Liver (tissue), 9 donors: ENCODE results near the gene CBR4. TPM values are rescaled to one million over a fixed set of nuclear protein-coding genes. Genes with fewer than 3 reads are reported as not detected.
"Not testable (repeated sequence)": the region's sequence is repeated elsewhere in the genome, so short reads cannot be mapped to it uniquely, and the experiment has no call there.

ENCODE experiments used
- DNase-seq: peaks from one replicate; pipeline ENCODE4 v3.0.0-alpha.2; 2017; ENCODE audit warnings: low spot score
- H3K27ac ChIP-seq, 2 donors: one replicate each; pipeline ENCODE4 v1.7.0; 2013; ENCODE audit warnings: inconsistent platforms in 2 of 2, low read length in 2 of 2, control low read depth in 1 of 2, low read depth in 1 of 2, mild to moderate bottlenecking in 1 of 2
- H3K27me3 ChIP-seq, 4 donors: one replicate each; pipeline versions ENCODE4 v1.6.1 to v1.7.0; 2013; ENCODE audit warnings: low read length in 3 of 4, inconsistent platforms in 1 of 4, mild to moderate bottlenecking in 1 of 4, moderate library complexity in 1 of 4; ENCODE audit not compliant: control insufficient read depth in 4 of 4, insufficient read depth in 4 of 4
- H3K36me3 ChIP-seq, 4 donors: one replicate each; pipeline versions ENCODE4 v1.6.1 to v1.7.0; 2013; ENCODE audit warnings: low read length in 3 of 4, mild to moderate bottlenecking in 3 of 4, low read depth in 1 of 4, moderate library complexity in 1 of 4; ENCODE audit not compliant: control insufficient read depth in 4 of 4, insufficient read depth in 3 of 4
- H3K4me1 ChIP-seq, 4 donors: one replicate each; pipeline versions ENCODE4 v1.6.1 to v1.7.0; 2013; ENCODE audit warnings: low read length in 3 of 4, mild to moderate bottlenecking in 3 of 4, moderate library complexity in 1 of 4; ENCODE audit not compliant: control insufficient read depth in 4 of 4, insufficient read depth in 4 of 4
- H3K4me3 ChIP-seq, 3 donors: one replicate each; pipeline versions ENCODE4 v1.6.1 to v1.7.0; 2013; ENCODE audit warnings: low read length in 3 of 3, control low read depth in 1 of 3, low read depth in 1 of 3, mild to moderate bottlenecking in 1 of 3
- H3K9ac ChIP-seq, 2 donors: one replicate each; pipeline ENCODE4 v1.7.0; 2013; ENCODE audit warnings: low read length in 2 of 2, mild to moderate bottlenecking in 2 of 2, moderate library complexity in 2 of 2, control low read depth in 1 of 2, low read depth in 1 of 2
- H3K9me3 ChIP-seq, 4 donors: one replicate each; pipeline versions ENCODE4 v1.6.1 to v1.7.0; 2013; ENCODE audit warnings: low read length in 3 of 4; ENCODE audit not compliant: control insufficient read depth in 4 of 4
- EGR1 ChIP-seq, 2 donors: IDR thresholded peaks; 2 replicates each; pipeline ENCODE4 v1.6.1; 2016 to 2018; ENCODE audit warnings: antibody characterized with exemption in 2 of 2, low read depth in 2 of 2
- FOXA1 ChIP-seq: IDR thresholded peaks from 2 replicates; pipeline ENCODE4 v1.6.1; 2016; ENCODE audit warnings: antibody characterized with exemption
- FOXA2 ChIP-seq: IDR thresholded peaks from 2 replicates; pipeline ENCODE4 v1.6.1; 2016; ENCODE audit warnings: antibody characterized with exemption
- GABPA ChIP-seq, 2 donors: IDR thresholded peaks in 1 of 2; conservative IDR thresholded peaks in 1 of 2; 2 replicates each; pipeline ENCODE4 v1.6.1; 2016; ENCODE audit warnings: antibody characterized with exemption in 2 of 2, mild to moderate bottlenecking in 1 of 2, moderate library complexity in 1 of 2
- HNF4A ChIP-seq, 2 donors: conservative IDR thresholded peaks; 2 replicates each; pipeline ENCODE4 v1.6.1; 2016; ENCODE audit warnings: antibody characterized with exemption in 2 of 2, mild to moderate bottlenecking in 2 of 2
- HNF4G ChIP-seq: IDR thresholded peaks from 2 replicates; pipeline ENCODE4 v1.6.1; 2016; ENCODE audit warnings: antibody characterized with exemption
- JUND ChIP-seq, 2 donors: IDR thresholded peaks; 2 replicates each; pipeline ENCODE4 v1.6.1; 2016; ENCODE audit warnings: antibody characterized with exemption in 2 of 2
- NR2F2 ChIP-seq: IDR thresholded peaks from 2 replicates; pipeline ENCODE4 v1.6.1; 2016; ENCODE audit warnings: antibody characterized with exemption
- RAD21 ChIP-seq, 2 donors: IDR thresholded peaks; 2 replicates each; pipeline ENCODE4 v1.6.1; 2016; ENCODE audit warnings: antibody characterized with exemption in 2 of 2, mild to moderate bottlenecking in 2 of 2
- RXRA ChIP-seq, 2 donors: IDR thresholded peaks; 2 replicates each; pipeline ENCODE4 v1.6.1; 2017 to 2018; ENCODE audit warnings: antibody characterized with exemption in 2 of 2, mild to moderate bottlenecking in 1 of 2
- SP1 ChIP-seq: IDR thresholded peaks from 2 replicates; pipeline ENCODE4 v1.6.1; 2018; ENCODE audit warnings: antibody characterized with exemption, mild to moderate bottlenecking
- TAF1 ChIP-seq: conservative IDR thresholded peaks from 2 replicates; pipeline ENCODE4 v1.6.1; 2016; ENCODE audit warnings: antibody characterized with exemption, mild to moderate bottlenecking
- YY1 ChIP-seq: IDR thresholded peaks from 2 replicates; pipeline ENCODE4 v1.6.1; 2016; ENCODE audit warnings: antibody characterized with exemption, mild to moderate bottlenecking
- WGBS: extraction: QIAGEN DNeasy Blood & Tissue Kit; methylation state at CpG from one replicate; pipeline ENCODE4 v1.1.7; 2013; 5-methylcytosine and 5-hydroxymethylcytosine counted together
- polyA plus RNA-seq, 2 donors: library from polyadenylated mRNA; stranded (reverse) in 1 of 2; unstranded in 1 of 2; fragments of 200-250 nt in 1 of 2; fragments of >200 nt in 1 of 2; fragmentation: Nextera tagmentation in 1 of 2; extraction: Ambion mirVana in 1 of 2; gene quantifications; one replicate each; pipeline versions ENCODE4 v1.2.1 to v1.2.3, GENCODE V29; 2013 to 2015
- total RNA-seq, 2 donors: library from RNA; depleted of rRNA; stranded (reverse); fragments of >200 nt; gene quantifications; one replicate each; pipeline ENCODE4 v1.2.3, GENCODE V29; 2014
- TF ChIP-seq, protein P1 (sequence below): IDR thresholded peaks from 2 replicates; pipeline ENCODE4 v1.6.1; 2016; ENCODE audit warnings: antibody characterized with exemption, mild to moderate bottlenecking
- TF ChIP-seq, protein P2 (sequence below): IDR thresholded peaks from 2 replicates; pipeline ENCODE4 v1.6.1; 2016; ENCODE audit warnings: antibody characterized with exemption
- TF ChIP-seq, protein P3 (sequence below): IDR thresholded peaks from 2 replicates; pipeline ENCODE4 v1.6.1; 2016; ENCODE audit warnings: antibody characterized with exemption
- TF ChIP-seq, protein P4 (sequence below): fragments of 150-350 bp; IDR thresholded peaks from 2 replicates; pipeline ENCODE4 v1.5.1; 2017; ENCODE audit warnings: improper control_type of control experiment, low read depth, low read length; ENCODE audit not compliant: missing input control
- TF ChIP-seq, protein P5 (sequence below): IDR thresholded peaks from 2 replicates; pipeline ENCODE4 v1.6.1; 2016; ENCODE audit warnings: antibody characterized with exemption
- donor health status: healthy.
- donor health status: healthy.
- donor health status: healthy.
- donor health status: healthy.
- donor health status: healthy.

CBR4 gene
- total and polyA plus RNA-seq, 4 donors = 9.4 to 32.8 (median 22.6) TPM

DNA sequence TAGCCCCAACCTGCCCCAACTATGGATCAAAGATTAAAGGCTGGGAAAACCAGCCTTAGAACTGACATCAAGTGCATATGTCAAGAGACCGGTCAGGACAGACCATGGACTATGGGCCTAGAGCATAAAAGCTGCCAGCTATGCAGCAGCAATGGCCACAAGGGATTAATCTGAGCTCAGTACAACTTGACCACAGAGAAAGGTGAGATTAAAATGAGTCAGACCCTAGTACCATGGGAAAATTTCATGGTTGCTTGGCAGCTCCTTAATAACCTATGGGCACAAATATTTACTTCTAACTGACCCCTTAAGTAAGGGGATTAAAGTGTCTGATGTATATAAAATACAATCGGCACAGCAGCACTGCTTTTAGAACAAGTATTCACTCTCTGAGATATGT, 54.4 kb downstream of the CBR4 start:
- Histone ChIP-seq H3K36me3 (no peaks in the 10 kb centered on the region), H3K4me3 (no peak overlapping the region), H3K27ac (no peak overlapping the region), H3K4me1 (no peaks in the 10 kb centered on the region), H3K9ac (no peak overlapping the region), H3K9me3 (no peaks in the 10 kb centered on the region), H3K27me3 (no peaks in the 10 kb centered on the region)
- DNase-seq = no peak
- TF ChIP-seq, protein P1, sequence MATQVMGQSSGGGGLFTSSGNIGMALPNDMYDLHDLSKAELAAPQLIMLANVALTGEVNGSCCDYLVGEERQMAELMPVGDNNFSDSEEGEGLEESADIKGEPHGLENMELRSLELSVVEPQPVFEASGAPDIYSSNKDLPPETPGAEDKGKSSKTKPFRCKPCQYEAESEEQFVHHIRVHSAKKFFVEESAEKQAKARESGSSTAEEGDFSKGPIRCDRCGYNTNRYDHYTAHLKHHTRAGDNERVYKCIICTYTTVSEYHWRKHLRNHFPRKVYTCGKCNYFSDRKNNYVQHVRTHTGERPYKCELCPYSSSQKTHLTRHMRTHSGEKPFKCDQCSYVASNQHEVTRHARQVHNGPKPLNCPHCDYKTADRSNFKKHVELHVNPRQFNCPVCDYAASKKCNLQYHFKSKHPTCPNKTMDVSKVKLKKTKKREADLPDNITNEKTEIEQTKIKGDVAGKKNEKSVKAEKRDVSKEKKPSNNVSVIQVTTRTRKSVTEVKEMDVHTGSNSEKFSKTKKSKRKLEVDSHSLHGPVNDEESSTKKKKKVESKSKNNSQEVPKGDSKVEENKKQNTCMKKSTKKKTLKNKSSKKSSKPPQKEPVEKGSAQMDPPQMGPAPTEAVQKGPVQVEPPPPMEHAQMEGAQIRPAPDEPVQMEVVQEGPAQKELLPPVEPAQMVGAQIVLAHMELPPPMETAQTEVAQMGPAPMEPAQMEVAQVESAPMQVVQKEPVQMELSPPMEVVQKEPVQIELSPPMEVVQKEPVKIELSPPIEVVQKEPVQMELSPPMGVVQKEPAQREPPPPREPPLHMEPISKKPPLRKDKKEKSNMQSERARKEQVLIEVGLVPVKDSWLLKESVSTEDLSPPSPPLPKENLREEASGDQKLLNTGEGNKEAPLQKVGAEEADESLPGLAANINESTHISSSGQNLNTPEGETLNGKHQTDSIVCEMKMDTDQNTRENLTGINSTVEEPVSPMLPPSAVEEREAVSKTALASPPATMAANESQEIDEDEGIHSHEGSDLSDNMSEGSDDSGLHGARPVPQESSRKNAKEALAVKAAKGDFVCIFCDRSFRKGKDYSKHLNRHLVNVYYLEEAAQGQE = no peak
- TF ChIP-seq RAD21 (IDR thresholded peaks at IDR 0.05) = no peak
- no peak for TF ChIP-seq JUND (IDR thresholded peaks at IDR 0.05)
- TF ChIP-seq EGR1 (IDR thresholded peaks at IDR 0.05; ENCODE audit: low read depth in 2 of 2) = no peak
- TF ChIP-seq, protein P2, sequence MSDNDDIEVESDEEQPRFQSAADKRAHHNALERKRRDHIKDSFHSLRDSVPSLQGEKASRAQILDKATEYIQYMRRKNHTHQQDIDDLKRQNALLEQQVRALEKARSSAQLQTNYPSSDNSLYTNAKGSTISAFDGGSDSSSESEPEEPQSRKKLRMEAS = no peak
- no peak for TF ChIP-seq HNF4G
- no peak for TF ChIP-seq RXRA (IDR thresholded peaks at IDR 0.05)
- WGBS = 99% methylated on average over 2 of the region's 2 CpGs

DNA sequence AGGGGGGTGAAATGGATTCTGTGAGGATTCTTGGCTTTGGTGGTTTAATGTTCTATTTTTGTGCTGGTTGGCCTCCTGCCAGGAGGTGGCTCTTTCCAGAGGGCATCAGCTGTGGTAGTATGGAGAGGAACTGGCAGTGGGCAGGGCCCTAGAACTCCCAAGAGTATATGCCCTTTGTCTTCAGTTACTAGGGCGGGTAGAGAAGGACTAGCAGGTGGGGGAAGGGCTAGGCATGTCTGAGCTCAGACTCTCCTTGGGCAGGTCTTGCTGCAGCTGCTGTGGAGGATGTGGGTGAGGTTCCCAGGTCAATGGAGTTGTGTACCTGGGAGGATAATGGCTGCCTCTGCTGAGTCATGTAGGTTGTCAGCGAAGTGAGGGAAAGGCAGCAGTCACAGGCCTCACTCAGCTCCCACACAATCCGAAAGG, 57.2 kb downstream of the CBR4 start:
- not testable (repeated sequence) for H3K4me1 ChIP-seq, H3K27me3 ChIP-seq, H3K9me3 ChIP-seq, H3K27ac ChIP-seq, H3K4me3 ChIP-seq, DNase-seq, H3K9ac ChIP-seq, H3K36me3 ChIP-seq
- 93% methylated on average over 3 of the region's 3 CpGs for WGBS

DNA sequence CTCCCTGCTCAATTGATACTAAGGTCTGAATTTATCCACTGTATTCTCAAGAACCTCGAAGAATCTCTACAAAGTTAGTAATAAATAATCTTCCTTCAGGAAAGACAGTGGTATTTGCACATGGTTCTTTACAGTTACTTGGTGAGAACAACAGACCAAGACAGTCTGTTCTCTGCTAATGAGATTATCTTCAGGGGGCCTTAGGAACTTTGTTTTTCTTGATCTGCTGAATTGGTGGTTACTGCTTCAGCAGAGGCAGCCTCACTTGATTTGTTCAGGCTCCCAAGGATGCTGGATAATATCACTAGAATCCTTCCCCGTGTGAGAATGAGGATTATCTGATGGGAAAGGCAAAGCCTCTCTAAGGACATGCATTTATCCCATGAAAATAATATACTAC, 64.8 kb downstream of the CBR4 start:
- Histone ChIP-seq H3K27ac (no peak overlapping the region), H3K4me1 (no peaks in the 10 kb centered on the region), H3K9ac (no peak overlapping the region), H3K4me3 (no peak overlapping the region), H3K9me3 (no peaks in the 10 kb centered on the region), H3K36me3 (no peaks in the 10 kb centered on the region), H3K27me3 (no peaks in the 10 kb centered on the region)
- WGBS = 80% methylated on average over 2 of the region's 2 CpGs
- DNase-seq = no peak
- TF ChIP-seq HNF4G (no peak), HNF4A (conservative IDR thresholded peaks at IDR 0.05) (no peak), SP1 (no peak), FOXA2 (no peak), TAF1 (no peak), GABPA (IDR thresholded peaks at IDR 0.05 in 1 of 2, conservative IDR thresholded peaks at IDR 0.05 in 1 of 2) (no peak), RXRA (IDR thresholded peaks at IDR 0.05) (no peak), YY1 (no peak), FOXA1 (no peak), NR2F2 (no peak), EGR1 (IDR thresholded peaks at IDR 0.05; ENCODE audit: low read depth in 2 of 2) (no peak)
- TF ChIP-seq, protein P3, sequence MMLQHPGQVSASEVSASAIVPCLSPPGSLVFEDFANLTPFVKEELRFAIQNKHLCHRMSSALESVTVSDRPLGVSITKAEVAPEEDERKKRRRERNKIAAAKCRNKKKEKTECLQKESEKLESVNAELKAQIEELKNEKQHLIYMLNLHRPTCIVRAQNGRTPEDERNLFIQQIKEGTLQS = no peak
- TF ChIP-seq, protein P2 = no peak
- TF ChIP-seq, protein P4, sequence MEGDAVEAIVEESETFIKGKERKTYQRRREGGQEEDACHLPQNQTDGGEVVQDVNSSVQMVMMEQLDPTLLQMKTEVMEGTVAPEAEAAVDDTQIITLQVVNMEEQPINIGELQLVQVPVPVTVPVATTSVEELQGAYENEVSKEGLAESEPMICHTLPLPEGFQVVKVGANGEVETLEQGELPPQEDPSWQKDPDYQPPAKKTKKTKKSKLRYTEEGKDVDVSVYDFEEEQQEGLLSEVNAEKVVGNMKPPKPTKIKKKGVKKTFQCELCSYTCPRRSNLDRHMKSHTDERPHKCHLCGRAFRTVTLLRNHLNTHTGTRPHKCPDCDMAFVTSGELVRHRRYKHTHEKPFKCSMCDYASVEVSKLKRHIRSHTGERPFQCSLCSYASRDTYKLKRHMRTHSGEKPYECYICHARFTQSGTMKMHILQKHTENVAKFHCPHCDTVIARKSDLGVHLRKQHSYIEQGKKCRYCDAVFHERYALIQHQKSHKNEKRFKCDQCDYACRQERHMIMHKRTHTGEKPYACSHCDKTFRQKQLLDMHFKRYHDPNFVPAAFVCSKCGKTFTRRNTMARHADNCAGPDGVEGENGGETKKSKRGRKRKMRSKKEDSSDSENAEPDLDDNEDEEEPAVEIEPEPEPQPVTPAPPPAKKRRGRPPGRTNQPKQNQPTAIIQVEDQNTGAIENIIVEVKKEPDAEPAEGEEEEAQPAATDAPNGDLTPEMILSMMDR = no peak
- TF ChIP-seq, protein P5, sequence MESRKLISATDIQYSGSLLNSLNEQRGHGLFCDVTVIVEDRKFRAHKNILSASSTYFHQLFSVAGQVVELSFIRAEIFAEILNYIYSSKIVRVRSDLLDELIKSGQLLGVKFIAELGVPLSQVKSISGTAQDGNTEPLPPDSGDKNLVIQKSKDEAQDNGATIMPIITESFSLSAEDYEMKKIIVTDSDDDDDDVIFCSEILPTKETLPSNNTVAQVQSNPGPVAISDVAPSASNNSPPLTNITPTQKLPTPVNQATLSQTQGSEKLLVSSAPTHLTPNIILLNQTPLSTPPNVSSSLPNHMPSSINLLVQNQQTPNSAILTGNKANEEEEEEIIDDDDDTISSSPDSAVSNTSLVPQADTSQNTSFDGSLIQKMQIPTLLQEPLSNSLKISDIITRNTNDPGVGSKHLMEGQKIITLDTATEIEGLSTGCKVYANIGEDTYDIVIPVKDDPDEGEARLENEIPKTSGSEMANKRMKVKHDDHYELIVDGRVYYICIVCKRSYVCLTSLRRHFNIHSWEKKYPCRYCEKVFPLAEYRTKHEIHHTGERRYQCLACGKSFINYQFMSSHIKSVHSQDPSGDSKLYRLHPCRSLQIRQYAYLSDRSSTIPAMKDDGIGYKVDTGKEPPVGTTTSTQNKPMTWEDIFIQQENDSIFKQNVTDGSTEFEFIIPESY = no peak
